DND-41 (cell line): ENCODE measurements around the gene BCAN.

Experiments used
- CTCF ChIP-seq: IDR thresholded peaks from 2 replicates; pipeline ENCODE4 v1.5.1; 2012; ENCODE audit warnings: borderline replicate concordance, low read length, moderate library complexity, mild to moderate bottlenecking; ENCODE audit not compliant: poor library complexity, severe bottlenecking; ENCODE audit errors: extremely low read depth
- EZH2 ChIP-seq: IDR thresholded peaks from 3 replicates; pipeline ENCODE4 v1.6.1; 2012; ENCODE audit warnings: borderline replicate concordance, low read depth, mild to moderate bottlenecking, moderate library complexity, low read length, inconsistent platforms; ENCODE audit not compliant: severe bottlenecking

DNA sequence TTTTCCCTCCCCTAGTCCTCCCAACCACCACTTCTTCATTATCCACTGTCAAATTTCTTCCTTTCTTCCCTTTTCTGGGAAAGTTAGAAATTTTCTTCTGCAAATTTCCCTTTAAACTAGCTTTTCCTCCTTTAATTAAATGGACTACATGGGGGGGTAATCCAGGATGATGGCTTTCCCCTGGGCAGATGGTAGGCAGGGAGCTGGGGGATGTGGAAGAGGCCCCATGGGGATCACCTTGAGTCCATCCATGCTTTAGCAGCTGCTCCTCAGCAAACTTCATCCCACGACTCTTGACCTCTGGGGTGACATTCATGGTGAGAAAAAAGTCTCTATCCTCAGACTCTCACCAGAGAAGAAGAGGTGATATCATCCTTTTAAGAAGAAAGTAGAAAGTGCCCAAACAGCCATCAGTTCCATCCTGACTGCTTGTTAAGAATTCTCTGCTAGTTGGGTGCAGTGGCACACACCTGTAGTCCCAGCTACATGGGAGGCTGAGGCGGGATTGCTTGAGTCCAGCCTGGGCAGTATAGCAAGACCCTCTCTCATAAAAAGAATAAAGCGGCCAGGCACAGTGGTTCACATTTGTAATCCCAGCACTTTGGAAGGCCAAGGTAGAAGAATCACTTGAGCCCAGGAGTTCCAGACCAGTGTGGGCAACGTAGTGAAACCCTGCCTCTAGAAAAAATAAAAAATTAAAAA is 43.0 kb upstream of the BCAN start:
- no peak for TF ChIP-seq EZH2
- TF ChIP-seq CTCF = no peak
